ENCODE results near the gene TMEM131. TPM values are rescaled to one million over a fixed set of nuclear protein-coding genes. Genes with fewer than 3 reads are reported as not detected.

TMEM131 gene
- total RNA-seq, 1 experiment from 2014 or later: 21.9 TPM

GRCh38 chr2:97707362-97708047 lies 288.2 kb downstream of the TMEM131 start (continued):
- TF ChIP-seq CTCF (IDR thresholded peaks at IDR 0.05) (no peak), EMX1 (CRISPR knock-in tag; IDR thresholded peaks at IDR 0.05) (no peak), ATF6 (CRISPR knock-in tag; IDR thresholded peaks at IDR 0.05) (no peak), TEAD1 (CRISPR knock-in tag; IDR thresholded peaks at IDR 0.05) (no peak), OVOL2 (CRISPR knock-in tag; IDR thresholded peaks at IDR 0.05; ENCODE audit: borderline replicate concordance) (no peak), ETV6 (CRISPR knock-in tag; IDR thresholded peaks at IDR 0.05) (no peak), ZNF532 (CRISPR knock-in tag; IDR thresholded peaks at IDR 0.05; ENCODE audit: borderline replicate concordance) (no peak), ZNF396 (CRISPR knock-in tag; IDR thresholded peaks at IDR 0.05; ENCODE audit: borderline replicate concordance) (no peak), FOXP4 (CRISPR knock-in tag; IDR thresholded peaks at IDR 0.05) (no peak), ZNF317 (CRISPR knock-in tag; IDR thresholded peaks at IDR 0.05; ENCODE audit: borderline replicate concordance, low read depth) (no peak)

GRCh38 chr2:97706708-97707345 lies 288.9 kb downstream of the TMEM131 start:
- ChIA-PET CTCF (interaction anchor here (0.6 to 9.2 kb wide), 7 partner anchors 8 to 116 kb away, joined by 3 to 124 read pairs (median 6); no protein-coding TSS in a partner anchor), POLR2A (interaction anchor here (0.5 to 0.6 kb wide), 2 partner anchors 17 to 28 kb away, joined by 3 read pairs; no protein-coding TSS in a partner anchor)
- Mint-ChIP-seq H3K4me1 (peaks cover 10% of the 10 kb centered on the region), H3K27ac (no peak overlapping the region), H3K9me3 (peaks cover 3% of the 10 kb centered on the region; the same call in 1 of the 2 replicates), H3K27me3 (ENCODE audit: low read depth) (peaks cover 4% of the 10 kb centered on the region; the same call in 1 of the 2 replicates), H3K36me3 (0 out of 2 replicates have a peak, but pooled peaks cover 2% of the 10 kb centered on the region), H3K4me3 (no peak overlapping the region)
- ATAC-seq (no peak), DNase-seq (ENCODE audit: low spot score) (no peak)
- TF ChIP-seq ZNF671 (CRISPR knock-in tag; IDR thresholded peaks at IDR 0.05) (no peak), ZNF219 (CRISPR knock-in tag; IDR thresholded peaks at IDR 0.05; ENCODE audit: borderline replicate concordance) (no peak), E2F4 (CRISPR knock-in tag; IDR thresholded peaks at IDR 0.05; ENCODE audit: borderline replicate concordance, low read depth) (no peak), ZSCAN18 (CRISPR knock-in tag; IDR thresholded peaks at IDR 0.05) (no peak), ZBTB21 (CRISPR knock-in tag; IDR thresholded peaks at IDR 0.05; ENCODE audit: borderline replicate concordance) (no peak), E2F5 (CRISPR knock-in tag; IDR thresholded peaks at IDR 0.05) (no peak)

Measured in WTC11 (cell line).